HG03280 (cell line): ENCODE data around the gene MYRIP.
"Not testable (repeated sequence)": the region's sequence is repeated elsewhere in the genome, so short reads cannot be mapped to it uniquely, and the experiment has no call there.

ENCODE experiments used
- ATAC-seq: cut with Tn5 transposase; IDR thresholded peaks from one replicate; pipeline ENCODE4 v1.9.1; 2021; ENCODE audit warnings: mild to moderate bottlenecking, moderate library complexity; ENCODE audit not compliant: unreplicated experiment

MYRIP gene

DNA sequence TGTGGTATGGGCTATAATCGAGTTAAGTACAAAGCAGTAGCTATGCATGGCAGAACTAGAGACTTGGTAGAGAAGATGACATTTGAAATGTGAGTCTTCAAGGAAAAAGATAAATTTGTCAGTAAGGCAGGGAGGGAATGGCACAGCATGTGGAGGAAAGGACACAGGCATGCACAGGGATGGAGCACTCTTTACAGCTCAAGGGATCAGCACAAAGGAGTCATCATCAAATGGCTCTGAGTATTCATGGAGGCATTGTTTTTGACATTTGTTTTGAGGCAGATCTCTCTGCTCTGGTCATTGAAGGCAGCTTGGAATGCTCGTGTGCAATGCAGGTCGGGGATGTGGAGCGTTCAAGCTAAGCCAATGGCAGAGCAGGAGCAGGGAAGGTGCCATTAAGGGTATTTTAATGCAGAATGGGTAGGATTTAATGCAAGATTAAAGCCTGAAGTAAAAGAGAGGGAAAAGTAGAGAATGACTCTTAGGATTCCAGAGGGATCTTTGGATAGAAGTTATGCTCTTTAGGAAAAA is 213.0 kb downstream of the MYRIP start:
- no peak for ATAC-seq

- no peak for ATAC-seq
These were observed 215.1 kb downstream of the MYRIP start for GRCh38 chr3:40024526-40024925.

GRCh38 chr3:40025892-40026291 is 216.5 kb downstream of the MYRIP start:
- ATAC-seq: not testable (repeated sequence)

DNA sequence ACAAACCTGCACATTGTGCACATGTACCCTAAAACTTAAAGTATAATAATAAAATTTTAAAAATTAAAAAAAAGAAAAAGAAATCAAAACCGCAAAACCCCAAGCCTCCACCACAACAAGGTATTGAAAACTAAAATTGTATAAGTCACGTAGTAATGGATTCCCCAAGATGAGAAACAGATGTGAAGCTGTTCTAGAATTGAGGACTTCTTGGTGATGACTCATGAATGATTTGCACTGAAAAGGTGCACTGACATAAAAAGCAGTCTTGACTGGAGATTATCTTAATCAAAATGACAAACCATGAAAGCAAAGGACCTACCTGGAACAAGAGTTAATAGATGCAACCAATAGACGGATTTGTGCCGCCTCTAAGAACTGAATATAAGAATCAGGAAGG is 225.8 kb downstream of the MYRIP start:
- no peak for ATAC-seq

- no peak for ATAC-seq
These were observed 228.2 kb downstream of the MYRIP start for GRCh38 chr3:40037582-40037981.

- ATAC-seq: no peak
These were observed 233.5 kb downstream of the MYRIP start for GRCh38 chr3:40042752-40043443.

DNA sequence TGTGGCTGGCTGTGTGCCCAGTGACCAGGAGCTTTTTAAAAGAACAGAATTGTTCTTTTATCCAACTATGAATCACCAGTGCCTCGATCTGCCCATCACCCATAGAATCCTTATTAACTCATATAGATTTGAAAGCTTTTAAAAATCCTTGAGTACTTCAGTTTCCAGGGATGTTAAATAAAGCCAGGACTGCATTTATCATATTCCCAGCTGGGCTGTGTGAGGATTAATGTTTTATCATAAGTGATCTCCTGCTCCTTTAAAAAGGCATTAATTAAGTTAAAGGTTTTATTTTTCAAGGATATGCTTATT is 234.0 kb downstream of the MYRIP start:
- no peak for ATAC-seq

GRCh38 chr3:40044487-40044886 is 235.1 kb downstream of the MYRIP start:
- no peak for ATAC-seq

- ATAC-seq: no peak
These were observed 235.6 kb downstream of the MYRIP start for GRCh38 chr3:40045051-40045450.

DNA sequence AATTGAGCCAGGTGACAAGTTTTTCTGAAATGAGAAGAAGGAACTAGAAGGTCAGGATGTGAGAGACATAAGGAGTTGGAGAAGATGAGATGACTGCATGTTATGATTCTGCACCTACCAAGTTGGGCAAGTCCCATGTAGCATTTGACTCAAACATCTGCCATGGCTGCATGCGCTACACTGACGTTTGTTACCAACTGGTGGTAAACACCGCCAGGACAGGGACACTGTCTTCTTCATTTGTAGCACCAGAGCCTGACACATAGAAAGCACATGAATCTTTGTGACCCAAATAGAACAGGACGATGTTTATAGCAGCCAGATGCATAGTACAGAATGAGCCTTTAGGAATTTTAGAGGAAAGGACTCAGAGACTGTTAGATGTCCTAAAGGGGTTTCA is 236.7 kb downstream of the MYRIP start:
- no peak for ATAC-seq

- ATAC-seq: no peak
These were observed 238.0 kb downstream of the MYRIP start for GRCh38 chr3:40047406-40047805.

- no peak for ATAC-seq
These were observed 244.3 kb downstream of the MYRIP start for GRCh38 chr3:40053663-40054062.

DNA sequence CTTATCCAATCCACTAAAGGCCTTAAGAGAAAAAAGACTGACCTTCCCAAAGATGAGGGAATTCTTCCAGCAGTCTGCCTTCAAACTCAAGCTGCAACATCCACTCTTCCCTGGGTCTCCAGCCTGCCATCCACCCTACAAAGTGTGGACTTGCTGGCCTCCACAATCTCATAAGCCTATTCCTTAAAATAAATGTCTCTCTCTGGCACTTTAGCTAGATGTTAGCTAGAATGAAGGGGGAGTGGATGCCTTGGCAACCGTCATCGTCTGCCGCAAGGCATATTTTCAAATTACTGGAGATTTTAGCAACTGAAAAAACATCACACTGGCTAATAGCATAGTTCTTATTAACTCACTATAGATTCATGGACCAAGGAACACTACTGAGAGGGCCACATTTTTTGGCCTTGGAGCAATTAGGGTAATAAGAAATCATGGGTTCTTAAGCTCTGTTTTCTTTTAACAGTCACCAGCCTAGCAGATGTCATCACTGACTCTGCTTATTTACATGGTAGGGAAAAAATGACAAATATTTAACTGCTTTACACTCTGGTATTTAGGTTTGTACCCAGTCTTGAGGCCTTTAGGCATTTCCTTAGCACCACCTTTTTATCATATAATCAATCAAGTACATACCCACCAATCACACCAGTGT is 245.3 kb downstream of the MYRIP start:
- no peak for ATAC-seq

- ATAC-seq: no peak
These were observed 246.0 kb downstream of the MYRIP start for GRCh38 chr3:40055361-40055760.

GRCh38 chr3:40055956-40056355 is 246.5 kb downstream of the MYRIP start:
- no peak for ATAC-seq

GRCh38 chr3:40057077-40057476 is 247.7 kb downstream of the MYRIP start:
- no peak for ATAC-seq

DNA sequence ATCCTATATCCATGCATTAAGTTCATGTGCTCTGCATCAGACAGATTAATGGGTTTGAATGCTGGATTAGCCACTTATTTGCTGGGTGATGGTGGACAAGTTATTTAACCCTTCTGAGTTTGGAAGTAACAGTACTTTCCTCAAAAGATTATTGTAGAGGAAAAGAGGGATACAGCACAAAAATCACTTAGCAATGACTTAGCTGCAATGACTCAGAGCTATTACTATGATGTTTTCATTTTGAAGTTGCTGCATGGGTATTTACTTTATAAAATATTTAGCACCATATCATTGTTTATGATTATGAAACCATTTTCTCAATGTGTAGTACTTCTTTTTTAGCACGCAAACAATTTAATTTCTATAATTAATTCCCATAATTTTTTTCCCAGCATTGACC is 248.4 kb downstream of the MYRIP start:
- ATAC-seq: no peak

- no peak for ATAC-seq
These were observed 259.2 kb downstream of the MYRIP start for GRCh38 chr3:40068636-40069035.

- no peak for ATAC-seq
These were observed 261.4 kb downstream of the MYRIP start for GRCh38 chr3:40070816-40071215.

DNA sequence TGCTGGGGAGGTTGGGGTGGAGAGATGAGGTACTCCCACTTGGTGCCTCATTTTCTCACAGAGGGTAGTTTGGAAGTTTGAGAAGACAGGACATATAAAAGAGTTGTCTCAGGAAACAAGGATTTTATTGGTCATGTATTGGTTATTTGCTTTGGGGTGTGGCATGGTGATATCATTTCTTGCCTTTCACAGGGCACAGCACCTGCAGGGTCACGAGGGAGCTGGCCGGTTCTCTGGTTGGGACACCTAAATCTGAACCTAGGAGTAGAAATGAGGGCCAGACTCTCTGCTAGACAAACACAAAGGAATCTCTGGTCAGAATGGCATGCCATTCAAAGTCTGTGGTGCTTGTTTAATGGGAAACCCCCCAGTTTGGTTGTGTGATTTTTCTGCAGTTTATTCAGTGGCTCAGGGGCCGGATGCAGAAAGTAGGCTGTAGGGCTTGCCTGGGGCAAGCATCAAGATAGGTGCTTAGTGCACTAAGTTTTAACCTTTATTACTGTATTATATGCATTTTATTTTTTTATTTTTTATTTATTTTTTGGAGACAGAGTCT is 262.4 kb downstream of the MYRIP start:
- no peak for ATAC-seq

GRCh38 chr3:40073310-40074007 is 264.1 kb downstream of the MYRIP start:
- no peak for ATAC-seq

- ATAC-seq: not testable (repeated sequence)
These were observed 267.7 kb downstream of the MYRIP start for GRCh38 chr3:40077139-40077538.
